NOMO-1 (cell line): Measurements from ENCODE around the gene NGB.

Source experiments
- DNase-seq, 2 experiments: peaks; one replicate each; lab custom pipeline; 2025; ENCODE audit not compliant: unreplicated experiment in 2 of 2; lab: John Stamatoyannopoulos, UW

The NGB gene

GRCh38 chr14:77238996-77239395 lies 32.0 kb downstream of the NGB start:
- DNase-seq, result no peak

DNA sequence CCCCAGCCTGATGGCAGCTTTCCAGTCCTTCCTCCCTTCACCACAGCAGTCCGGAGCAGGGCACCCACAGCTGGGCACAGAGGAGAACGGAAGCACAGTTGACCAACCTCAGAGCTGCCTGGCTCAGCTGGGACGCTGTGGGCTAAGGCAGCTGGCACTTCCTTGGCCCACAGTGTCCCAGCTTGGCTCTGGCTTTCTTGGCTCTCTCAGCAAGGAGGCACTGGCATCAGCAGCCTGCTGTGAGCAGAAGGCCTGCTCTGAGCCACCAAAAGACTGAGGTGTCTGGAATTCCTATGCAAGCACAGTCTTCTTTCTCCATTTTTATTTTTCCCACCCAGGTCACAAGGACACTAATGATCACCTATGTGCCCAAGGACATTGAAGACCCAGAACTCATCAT lies 32.6 kb downstream of the NGB start:
- no peak for DNase-seq

GRCh38 chr14:77236814-77237213 lies 34.2 kb downstream of the NGB start:
- no peak for DNase-seq

GRCh38 chr14:77231721-77232120 lies 39.3 kb downstream of the NGB start:
- DNase-seq, result no peak

- DNase-seq, result no peak
Observed at GRCh38 chr14:77230914-77231313, 40.1 kb downstream of the NGB start.

GRCh38 chr14:77228056-77228455 lies 43.0 kb downstream of the NGB start:
- DNase-seq, result no peak

DNA sequence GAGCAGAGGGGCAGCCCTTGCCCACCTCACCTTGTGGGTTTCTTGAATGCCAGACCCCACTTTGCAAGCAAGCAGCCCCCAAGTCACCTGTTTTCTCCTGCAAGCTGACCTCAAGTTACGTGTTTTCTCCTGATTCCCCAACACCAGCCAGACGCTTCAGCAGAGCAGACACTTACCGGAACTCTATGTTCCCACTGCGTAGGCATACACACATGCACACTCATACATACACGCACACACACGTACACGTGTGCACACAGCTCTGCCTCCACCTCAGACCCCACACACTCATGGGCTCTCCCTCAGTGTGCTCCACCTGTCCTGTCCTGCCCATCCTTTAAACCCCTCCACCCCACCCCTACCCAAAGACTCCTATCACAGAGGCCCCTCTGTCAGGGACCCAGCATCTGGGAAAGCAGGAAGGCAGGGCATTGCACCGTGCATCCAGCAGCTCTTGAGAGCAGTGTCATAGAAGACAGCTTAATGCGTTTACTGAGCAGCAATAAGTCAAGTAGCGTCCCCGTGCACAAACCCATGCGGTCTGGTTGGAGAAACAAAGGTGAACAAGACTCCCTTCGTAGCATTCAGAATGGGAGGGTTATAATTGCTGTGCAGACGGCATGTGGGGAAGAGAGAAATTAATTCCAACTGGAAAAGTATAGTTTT lies 45.0 kb downstream of the NGB start:
- DNase-seq, result no peak

DNA sequence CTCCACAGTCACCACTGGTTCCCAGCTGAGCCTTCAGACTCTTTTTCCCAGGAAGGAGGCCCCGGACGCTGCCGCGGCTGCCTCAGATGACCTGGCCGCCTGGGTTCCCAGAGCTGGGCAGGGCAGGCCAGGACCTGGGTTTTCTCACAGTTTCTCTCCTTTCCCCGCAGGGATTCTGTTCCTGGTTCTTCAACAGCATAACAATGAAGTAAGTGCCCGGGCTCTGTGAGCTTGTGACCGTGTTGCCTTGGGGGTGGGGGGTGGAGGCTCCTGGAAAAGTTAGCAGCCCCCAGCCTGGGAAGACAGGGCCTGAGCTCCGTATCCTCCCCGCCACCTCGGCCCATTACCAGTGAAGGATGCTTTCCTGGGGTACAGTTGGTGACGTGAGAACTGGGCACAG lies 45.8 kb downstream of the NGB start:
- DNase-seq, result no peak

DNA sequence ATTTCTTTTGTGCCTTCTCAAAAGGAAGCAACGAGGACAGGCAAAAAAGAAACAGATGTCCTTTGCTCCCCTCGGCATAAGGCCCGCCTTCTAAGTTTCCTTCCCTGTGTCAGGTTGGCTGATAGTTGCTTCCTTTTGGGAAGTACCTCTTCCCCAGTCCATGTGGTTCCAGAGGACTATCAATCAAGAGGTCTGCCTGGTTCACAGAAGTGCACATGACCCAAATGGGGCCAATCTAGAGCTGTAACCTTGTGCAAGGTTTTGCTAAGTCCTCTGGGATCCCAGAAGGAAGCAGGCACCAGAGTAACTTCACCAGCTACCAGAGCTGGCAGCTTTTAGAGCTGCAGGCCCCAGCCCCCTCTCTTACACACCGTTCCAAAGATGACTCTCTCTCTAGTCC lies 46.8 kb downstream of the NGB start:
- DNase-seq, result no peak

- no peak for DNase-seq
Observed at GRCh38 chr14:77222546-77223225, 48.3 kb downstream of the NGB start.

- DNase-seq, result no peak
Observed at GRCh38 chr14:77221241-77221871, 49.6 kb downstream of the NGB start.

- no peak for DNase-seq
Observed at GRCh38 chr14:77220246-77221017, 50.6 kb downstream of the NGB start.

DNA sequence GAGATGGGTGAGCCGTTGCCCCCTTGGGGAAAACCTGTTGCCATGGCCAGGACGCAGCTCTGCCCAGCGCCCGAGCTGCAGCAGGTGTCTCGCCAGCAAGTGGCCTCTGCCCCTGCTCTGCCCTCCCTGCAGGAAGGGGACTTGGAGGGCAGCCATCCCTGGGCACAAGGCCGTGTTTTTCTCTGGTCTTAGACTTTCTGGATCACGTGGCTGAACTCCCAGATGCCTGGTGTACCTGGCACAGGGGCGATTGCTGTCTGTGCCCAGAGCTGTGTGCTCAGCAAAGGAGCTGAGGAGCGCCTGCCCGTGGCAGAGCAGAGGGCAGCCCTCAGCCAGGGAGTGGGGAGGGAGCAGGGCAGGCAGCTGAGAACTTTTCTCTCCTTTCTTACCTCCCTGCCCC lies 51.4 kb downstream of the NGB start:
- no peak for DNase-seq

DNA sequence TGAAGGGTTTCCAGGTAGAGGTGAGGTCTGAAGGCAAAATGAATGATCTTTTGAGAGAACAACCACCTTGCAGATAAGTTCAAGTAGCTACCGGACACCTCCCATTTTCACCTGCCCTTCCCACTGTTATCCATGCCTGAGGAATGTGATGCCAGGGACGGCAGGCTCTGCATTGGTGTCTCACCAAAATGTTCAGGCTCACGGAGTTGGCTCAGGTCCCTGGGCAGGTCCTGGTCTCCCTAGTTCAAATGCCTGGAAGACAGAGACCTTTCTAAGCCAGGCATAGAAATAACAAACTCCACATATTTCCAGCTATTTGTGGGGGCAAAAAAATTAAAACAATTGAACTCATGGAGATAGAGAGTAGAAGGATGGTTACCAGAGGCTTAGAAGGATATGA lies 53.5 kb downstream of the NGB start:
- DNase-seq, result no peak
